ENCODE results near the gene HARBI1. TPM values are rescaled to one million over a fixed set of nuclear protein-coding genes. Genes with fewer than 3 reads are reported as not detected.
A peak's percentile ranks its signal among the peaks of the same experiment; 100 is the strongest.

HARBI1 gene
- total and polyA plus RNA-seq, 2 experiments from 2014 or later, result 4.4 to 6.5 TPM

GRCh38 chr11:46664612-46665011 lies 47.6 kb upstream of the HARBI1 start:
- Histone ChIP-seq H3K36me3 (replicated peaks; ENCODE audit: insufficient read depth, low read depth) (no peaks in the 10 kb centered on the region), H3K27ac (peak overlapping the region; percentile 45), H3K4me1 (ENCODE audit: insufficient read depth) (peaks cover 6% of the 10 kb centered on the region), H3K9me3 (ENCODE audit: low read depth) (no peaks in the 10 kb centered on the region), H3K9me2 (replicated peaks; ENCODE audit: insufficient read depth) (no peaks in the 10 kb centered on the region), H3K4me3 (no peak overlapping the region), H3K79me2 (peaks cover 2% of the 10 kb centered on the region), H2AFZ (no peak overlapping the region), H4K20me1 (ENCODE audit: insufficient read depth, poor library complexity, severe bottlenecking) (no peaks in the 10 kb centered on the region), H3K4me2 (no peak overlapping the region), H3K27me3 (no peaks in the 10 kb centered on the region)
- no peak for TF ChIP-seq CTCF (IDR thresholded peaks at IDR 0.05; ENCODE audit: poor library complexity)
- no peak for TF ChIP-seq EZH2 (IDR thresholded peaks at IDR 0.05; ENCODE audit: borderline replicate concordance)
- no peak for TF ChIP-seq EZH2phosphoT487 (IDR thresholded peaks at IDR 0.05; ENCODE audit: low read depth, severe bottlenecking, unreplicated experiment)
- 67% methylated on average over 6 of the region's 6 CpGs for WGBS (ENCODE audit: low lambda C conversion rate, missing lambda C conversion rate)
- DNase-seq (ENCODE audit: low spot score), result no peak

GRCh38 chr11:46663277-46663940 lies 46.4 kb upstream of the HARBI1 start:
- WGBS (ENCODE audit: low lambda C conversion rate, missing lambda C conversion rate), result 97% methylated on average over 4 of the region's 4 CpGs
- Histone ChIP-seq H3K27me3 (no peaks in the 10 kb centered on the region), H3K4me2 (no peak overlapping the region), H2AFZ (no peak overlapping the region), H3K36me3 (replicated peaks; ENCODE audit: insufficient read depth, low read depth) (peaks cover 4% of the 10 kb centered on the region), H3K79me2 (peaks cover 2% of the 10 kb centered on the region), H3K4me1 (ENCODE audit: insufficient read depth) (peaks cover 14% of the 10 kb centered on the region), H3K9me3 (ENCODE audit: low read depth) (no peaks in the 10 kb centered on the region), H4K20me1 (ENCODE audit: insufficient read depth, poor library complexity, severe bottlenecking) (no peaks in the 10 kb centered on the region), H3K27ac (no peak overlapping the region), H3K9me2 (replicated peaks; ENCODE audit: insufficient read depth) (no peaks in the 10 kb centered on the region), H3K4me3 (no peak overlapping the region)
- TF ChIP-seq EZH2 (IDR thresholded peaks at IDR 0.05; ENCODE audit: borderline replicate concordance), result no peak
- DNase-seq (ENCODE audit: low spot score), result no peak

DNA sequence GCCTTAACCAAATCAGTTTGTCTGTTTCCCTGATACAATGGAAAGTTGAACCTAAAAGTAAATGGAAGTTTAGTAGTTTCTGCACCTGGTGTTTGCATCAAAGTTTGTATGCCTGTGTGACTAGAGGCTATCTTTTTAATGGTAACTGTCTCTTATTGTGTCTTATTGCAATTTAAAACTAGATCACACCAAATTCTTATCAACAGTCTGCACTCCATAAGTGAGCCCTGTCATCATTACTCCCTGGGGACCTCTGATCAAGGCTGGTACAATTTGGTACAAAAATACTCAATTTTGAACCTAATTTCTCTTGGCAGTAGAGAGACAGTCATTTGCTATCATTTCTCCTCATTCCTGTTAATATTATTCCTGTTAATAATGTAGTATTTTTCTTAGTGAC lies 45.3 kb upstream of the HARBI1 start:
- Histone ChIP-seq H3K4me2 (no peak overlapping the region), H2AFZ (no peak overlapping the region), H3K79me2 (peaks cover 2% of the 10 kb centered on the region), H3K27me3 (no peaks in the 10 kb centered on the region), H3K27ac (no peak overlapping the region), H3K4me1 (ENCODE audit: insufficient read depth) (peaks cover 14% of the 10 kb centered on the region), H3K4me3 (no peak overlapping the region), H4K20me1 (ENCODE audit: insufficient read depth, poor library complexity, severe bottlenecking) (no peaks in the 10 kb centered on the region), H3K36me3 (replicated peaks; ENCODE audit: insufficient read depth, low read depth) (peaks cover 4% of the 10 kb centered on the region), H3K9me2 (replicated peaks; ENCODE audit: insufficient read depth) (no peaks in the 10 kb centered on the region), H3K9me3 (ENCODE audit: low read depth) (no peaks in the 10 kb centered on the region)
- no peak for DNase-seq (ENCODE audit: low spot score)
- TF ChIP-seq EZH2phosphoT487 (IDR thresholded peaks at IDR 0.05; ENCODE audit: low read depth, severe bottlenecking, unreplicated experiment) (no peak), CTCF (IDR thresholded peaks at IDR 0.05; ENCODE audit: poor library complexity) (no peak), EZH2 (IDR thresholded peaks at IDR 0.05; ENCODE audit: borderline replicate concordance) (no peak)

- Histone ChIP-seq H3K9me2 (replicated peaks; ENCODE audit: insufficient read depth) (no peaks in the 10 kb centered on the region), H3K9me3 (ENCODE audit: low read depth) (no peaks in the 10 kb centered on the region), H3K27me3 (no peaks in the 10 kb centered on the region), H2AFZ (no peak overlapping the region), H3K36me3 (replicated peaks; ENCODE audit: insufficient read depth, low read depth) (peaks cover 4% of the 10 kb centered on the region), H4K20me1 (ENCODE audit: insufficient read depth, poor library complexity, severe bottlenecking) (no peaks in the 10 kb centered on the region), H3K79me2 (peaks cover 2% of the 10 kb centered on the region), H3K27ac (no peak overlapping the region), H3K4me3 (no peak overlapping the region), H3K4me2 (no peak overlapping the region), H3K4me1 (ENCODE audit: insufficient read depth) (peaks cover 14% of the 10 kb centered on the region)
- no peak for TF ChIP-seq EZH2phosphoT487 (IDR thresholded peaks at IDR 0.05; ENCODE audit: low read depth, severe bottlenecking, unreplicated experiment)
- no peak for TF ChIP-seq EZH2 (IDR thresholded peaks at IDR 0.05; ENCODE audit: borderline replicate concordance)
- no peak for TF ChIP-seq CTCF (IDR thresholded peaks at IDR 0.05; ENCODE audit: poor library complexity)
- no peak for DNase-seq (ENCODE audit: low spot score)
Measured at GRCh38 chr11:46661836-46662235, 44.8 kb upstream of the HARBI1 start.
